Natural killer cell (primary cell): Measurements from ENCODE around the gene ELFN2. TPM values are rescaled to one million over a fixed set of nuclear protein-coding genes. Genes with fewer than 3 reads are reported as not detected.
"Not testable (repeated sequence)": the region's sequence is repeated elsewhere in the genome, so short reads cannot be mapped to it uniquely, and the experiment has no call there.

Experiments
- ATAC-seq, 3 donors: fragments of 150-1000 bp in 2 of 3; fragments of 200-7000 bp in 1 of 3; cut with Tn5 transposase; 1 replicate in 1 of 3; 2 replicates in 2 of 3; pipeline ENCODE4 v1.10.0; 2021; ENCODE audit warnings: mild to moderate bottlenecking in 2 of 3, moderate library complexity in 2 of 3
- DNase-seq, 2 donors: peaks; one replicate each; pipeline versions ENCODE4 v3.0.0 to v3.0.0-alpha.2; 2013 to 2021; ENCODE audit warnings: mixed read lengths in 1 of 2
- H3K27ac ChIP-seq: one replicate; pipeline ENCODE4 v1.5.1; 2013; ENCODE audit warnings: mild to moderate bottlenecking, low read length
- H3K27me3 ChIP-seq: one replicate; pipeline ENCODE4 v1.6.1; 2013; ENCODE audit warnings: low read length; ENCODE audit not compliant: control insufficient read depth, insufficient read depth
- H3K36me3 ChIP-seq: one replicate; pipeline ENCODE4 v1.6.1; 2013; ENCODE audit warnings: low read length; ENCODE audit not compliant: control insufficient read depth, insufficient read depth
- H3K4me1 ChIP-seq: one replicate; pipeline ENCODE4 v1.6.1; 2013; ENCODE audit warnings: low read length; ENCODE audit not compliant: control insufficient read depth, insufficient read depth
- H3K4me3 ChIP-seq: one replicate; pipeline ENCODE4 v1.5.1; 2013; ENCODE audit warnings: low read length
- H3K9me3 ChIP-seq: one replicate; pipeline ENCODE4 v1.6.1; 2013; ENCODE audit warnings: low read length; ENCODE audit not compliant: control insufficient read depth, insufficient read depth
- H3K27ac Mint-ChIP-seq, 2 donors: one replicate each; pipeline ENCODE4 v1.8.0; 2022; ENCODE audit warnings: mild to moderate bottlenecking in 2 of 2, mixed read lengths in 2 of 2, moderate library complexity in 1 of 2
- H3K27me3 Mint-ChIP-seq, 2 donors: one replicate each; pipeline ENCODE4 v1.8.0; 2022; ENCODE audit warnings: low read depth in 2 of 2, mixed read lengths in 2 of 2
- H3K36me3 Mint-ChIP-seq: one replicate; pipeline ENCODE4 v1.8.0; 2022; ENCODE audit warnings: mixed read lengths
- H3K4me1 Mint-ChIP-seq, 2 donors: one replicate each; pipeline ENCODE4 v1.8.0; 2022; ENCODE audit warnings: mixed read lengths in 2 of 2
- H3K4me3 Mint-ChIP-seq: one replicate; pipeline ENCODE4 v1.8.0; 2022; ENCODE audit warnings: mild to moderate bottlenecking, moderate library complexity, mixed read lengths
- H3K9me3 Mint-ChIP-seq, 2 donors: one replicate each; pipeline ENCODE4 v1.8.0; 2022; ENCODE audit warnings: mixed read lengths in 2 of 2
- WGBS: methylation state at CpG from one replicate; pipeline ENCODE4 v1.1.7; 2013; ENCODE audit warnings: missing lambda C conversion rate; ENCODE audit not compliant: insufficient coverage; 5-methylcytosine and 5-hydroxymethylcytosine counted together
- intact Hi-C: fragments of 100-400 bp; cut with micrococcal nuclease; formaldehyde crosslinking; loops from one replicate; pipeline ENCODE4 v1.14.2; 2022
- total RNA-seq, 4 donors: library from RNA; stranded (reverse); fragments of 120-200 nt in 1 of 4; gene quantifications; one replicate each; pipeline versions ENCODE4 v1.2.3 to v1.2.4, GENCODE V29; 2013 to 2022
- TF ChIP-seq, protein P1 (sequence below): fragments of 200-600 bp; IDR thresholded peaks from one replicate; pipeline ENCODE4 v1.8.0; 2022; ENCODE audit warnings: antibody characterized with exemption

ELFN2 gene
- total RNA-seq, 3 donors from 2014 or later (not counting 1 experiment from before 2014, with no cell fraction given), result 0.33 to 0.49 (median 0.36) TPM

DNA sequence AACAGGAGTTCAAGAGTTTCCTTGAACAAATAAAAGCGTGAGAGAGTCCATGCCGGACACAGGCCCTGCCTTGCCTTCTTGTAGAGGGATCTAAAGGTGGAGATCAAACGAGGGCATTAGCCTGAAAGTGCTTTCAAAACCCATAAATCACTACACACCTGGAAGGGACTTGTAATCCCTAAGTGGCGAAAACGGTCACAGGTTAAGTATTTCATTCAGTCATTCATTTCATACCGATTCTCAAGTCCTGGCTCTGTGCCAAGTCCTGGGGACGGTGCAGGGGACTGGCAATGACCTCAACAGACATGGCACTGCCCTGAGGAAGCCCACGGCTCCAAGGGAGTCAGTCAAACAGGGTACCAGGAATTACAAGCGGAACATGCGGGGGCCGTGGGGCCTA is 26.6 kb downstream of the ELFN2 start:
- no peaks in the 10 kb centered on the region for H3K36me3 Mint-ChIP-seq
- intact Hi-C loops, result no loop called here
- H3K27ac ChIP-seq, result no peak overlapping the region
- H3K27me3 ChIP-seq, result no peaks in the 10 kb centered on the region
- peaks cover 0 to 11% of the 10 kb centered on the region in 2 donors for H3K27me3 Mint-ChIP-seq
- ATAC-seq, result no peak
- no peaks in the 10 kb centered on the region for H3K9me3 Mint-ChIP-seq
- H3K27ac Mint-ChIP-seq, result no peak overlapping the region
- H3K4me1 ChIP-seq, result no peaks in the 10 kb centered on the region
- no peaks in the 10 kb centered on the region for H3K9me3 ChIP-seq
- TF ChIP-seq, protein P1, sequence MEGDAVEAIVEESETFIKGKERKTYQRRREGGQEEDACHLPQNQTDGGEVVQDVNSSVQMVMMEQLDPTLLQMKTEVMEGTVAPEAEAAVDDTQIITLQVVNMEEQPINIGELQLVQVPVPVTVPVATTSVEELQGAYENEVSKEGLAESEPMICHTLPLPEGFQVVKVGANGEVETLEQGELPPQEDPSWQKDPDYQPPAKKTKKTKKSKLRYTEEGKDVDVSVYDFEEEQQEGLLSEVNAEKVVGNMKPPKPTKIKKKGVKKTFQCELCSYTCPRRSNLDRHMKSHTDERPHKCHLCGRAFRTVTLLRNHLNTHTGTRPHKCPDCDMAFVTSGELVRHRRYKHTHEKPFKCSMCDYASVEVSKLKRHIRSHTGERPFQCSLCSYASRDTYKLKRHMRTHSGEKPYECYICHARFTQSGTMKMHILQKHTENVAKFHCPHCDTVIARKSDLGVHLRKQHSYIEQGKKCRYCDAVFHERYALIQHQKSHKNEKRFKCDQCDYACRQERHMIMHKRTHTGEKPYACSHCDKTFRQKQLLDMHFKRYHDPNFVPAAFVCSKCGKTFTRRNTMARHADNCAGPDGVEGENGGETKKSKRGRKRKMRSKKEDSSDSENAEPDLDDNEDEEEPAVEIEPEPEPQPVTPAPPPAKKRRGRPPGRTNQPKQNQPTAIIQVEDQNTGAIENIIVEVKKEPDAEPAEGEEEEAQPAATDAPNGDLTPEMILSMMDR, result no peak
- H3K36me3 ChIP-seq, result no peaks in the 10 kb centered on the region
- DNase-seq, result no peak
- 80% methylated on average over 11 of the region's 11 CpGs for WGBS
- H3K4me3 ChIP-seq, result no peak overlapping the region
- H3K4me3 Mint-ChIP-seq, result no peak overlapping the region
- peaks cover 0 to 4% of the 10 kb centered on the region in 2 donors for H3K4me1 Mint-ChIP-seq

DNA sequence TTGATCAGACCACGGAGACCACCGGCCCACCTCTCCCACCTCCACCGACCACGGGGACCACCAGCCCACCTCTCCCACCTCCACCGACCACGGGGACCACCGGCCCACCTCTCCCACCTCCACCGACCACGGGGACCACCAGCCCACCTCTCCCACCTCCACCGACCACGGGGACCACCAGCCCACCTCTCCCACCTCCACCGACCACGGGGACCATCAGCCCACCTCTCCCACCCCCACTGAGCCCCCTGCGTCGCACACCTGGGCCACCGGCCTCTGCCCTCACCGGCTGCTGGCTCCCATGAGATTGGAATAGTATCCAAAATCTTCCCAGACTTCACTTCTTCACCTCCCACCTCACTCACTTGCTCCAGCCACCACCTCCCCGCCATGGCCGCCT is 27.8 kb downstream of the ELFN2 start:
- DNase-seq, H3K27me3 ChIP-seq, H3K4me1 Mint-ChIP-seq, H3K4me3 ChIP-seq, H3K4me3 Mint-ChIP-seq, H3K36me3 ChIP-seq, H3K9me3 ChIP-seq, H3K9me3 Mint-ChIP-seq, H3K4me1 ChIP-seq, intact Hi-C loops, H3K27ac ChIP-seq, H3K36me3 Mint-ChIP-seq, H3K27ac Mint-ChIP-seq, ATAC-seq: not testable (repeated sequence)
- H3K27me3 Mint-ChIP-seq, result peaks cover 0 to 11% of the 10 kb centered on the region in 2 donors
- WGBS, result 73% methylated on average over 14 of the region's 19 CpGs

DNA sequence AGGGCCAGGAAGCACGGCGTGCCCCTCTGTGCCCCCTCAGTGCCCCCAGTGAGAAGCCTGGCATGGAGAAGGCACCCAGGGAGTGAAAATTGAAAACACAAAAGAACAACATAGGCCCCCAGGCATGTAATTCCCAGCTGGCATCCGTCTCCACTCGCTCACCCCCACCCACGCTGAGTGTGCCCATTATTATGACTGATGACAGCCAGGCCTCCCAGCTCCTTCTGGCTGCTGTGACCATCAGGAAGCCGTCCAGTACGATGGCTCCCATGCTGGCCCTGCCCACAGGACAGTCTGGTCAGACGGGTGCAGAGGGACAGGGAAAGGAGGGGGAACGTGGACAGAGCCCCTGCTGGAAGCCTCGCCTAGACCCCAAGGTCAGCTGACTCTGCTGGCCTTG is 30.1 kb downstream of the ELFN2 start:
- 87% methylated on average over 10 of the region's 10 CpGs for WGBS

DNA sequence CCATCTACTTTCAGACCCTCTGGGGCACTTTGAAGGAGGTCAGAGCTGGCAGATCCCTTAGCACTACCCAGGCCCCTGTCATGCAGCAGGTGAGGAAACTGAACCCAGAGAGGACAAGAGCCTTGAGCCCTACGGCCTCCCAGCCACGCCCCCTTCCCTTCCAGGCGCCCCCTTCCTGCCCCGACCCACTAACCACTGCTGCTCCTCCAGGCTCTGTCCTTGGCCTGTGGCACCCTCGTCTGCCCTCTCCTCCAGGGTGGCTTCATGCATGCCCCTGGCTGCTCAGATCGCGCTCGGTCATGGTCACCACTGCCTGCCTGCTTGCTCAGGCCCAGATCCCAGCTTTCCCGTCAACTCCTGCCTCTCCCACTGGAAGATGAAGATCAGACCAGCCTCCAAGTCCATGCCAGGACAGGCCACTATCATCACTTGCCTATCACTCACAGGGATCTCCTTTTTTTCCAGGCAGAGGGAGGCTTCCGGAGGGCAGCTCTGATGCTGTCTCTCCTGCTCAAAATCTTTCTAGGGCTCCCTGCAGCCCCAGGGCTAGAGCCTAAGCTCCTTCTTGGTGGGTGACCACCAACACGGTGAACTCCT is 30.7 kb downstream of the ELFN2 start:
- Histone ChIP-seq H3K4me3 (no peak overlapping the region), H3K36me3 (no peaks in the 10 kb centered on the region), H3K27me3 (no peaks in the 10 kb centered on the region), H3K27ac (no peak overlapping the region), H3K9me3 (no peaks in the 10 kb centered on the region), H3K4me1 (no peaks in the 10 kb centered on the region)
- no peaks in the 10 kb centered on the region for H3K36me3 Mint-ChIP-seq
- TF ChIP-seq, protein P1, result no peak
- WGBS, result 62% methylated on average over 11 of the region's 11 CpGs
- no peak overlapping the region for H3K4me3 Mint-ChIP-seq
- H3K27ac Mint-ChIP-seq, result no peak overlapping the region
- intact Hi-C loops, result no loop called here
- ATAC-seq, result no peak
- peaks cover 0 to 6% of the 10 kb centered on the region in 2 donors for H3K27me3 Mint-ChIP-seq
- H3K4me1 Mint-ChIP-seq, result peaks cover 0 to 4% of the 10 kb centered on the region in 2 donors
- no peaks in the 10 kb centered on the region for H3K9me3 Mint-ChIP-seq
- DNase-seq, result no peak

More for the DNA sequence above, 30.1 kb downstream of the ELFN2 start:
- Mint-ChIP-seq H3K4me1 (peaks cover 0 to 4% of the 10 kb centered on the region in 2 donors), H3K27me3 (peaks cover 0 to 6% of the 10 kb centered on the region in 2 donors), H3K27ac (no peak overlapping the region), H3K9me3 (no peaks in the 10 kb centered on the region), H3K4me3 (no peak overlapping the region), H3K36me3 (no peaks in the 10 kb centered on the region)
- Histone ChIP-seq H3K27me3 (no peaks in the 10 kb centered on the region), H3K27ac (no peak overlapping the region), H3K4me3 (no peak overlapping the region), H3K36me3 (no peaks in the 10 kb centered on the region), H3K9me3 (no peaks in the 10 kb centered on the region), H3K4me1 (no peaks in the 10 kb centered on the region)
- intact Hi-C loops, result no loop called here
- TF ChIP-seq, protein P1, result no peak
- ATAC-seq (no peak), DNase-seq (no peak)
